Activated CD4-positive, alpha-beta T cell treated with anti-CD3 and anti-CD28 coated beads, Interleukin-2, Interleukin-6, amounts not matched to agents 100 ng/mL and 50 ng/mL, durations not matched to agents 16 hours and 8 hours (primary cell): ENCODE data around the gene MARCO.
"Not testable (repeated sequence)": the region's sequence is repeated elsewhere in the genome, so short reads cannot be mapped to it uniquely, and the experiment has no call there.

Source experiments
- DNase-seq: peaks from one replicate; pipeline ENCODE4 v3.0.0-alpha.2; 2020

Gene MARCO

GRCh38 chr2:118975133-118975532 lies 33.1 kb downstream of the MARCO start:
- DNase-seq = no peak

- no peak for DNase-seq
These were observed 36.1 kb downstream of the MARCO start for GRCh38 chr2:118978064-118978463.

- no peak for DNase-seq
These were observed 37.3 kb downstream of the MARCO start for GRCh38 chr2:118979152-118979861.

GRCh38 chr2:118980022-118980421 lies 38.0 kb downstream of the MARCO start:
- no peak for DNase-seq

GRCh38 chr2:118980573-118980972 lies 38.6 kb downstream of the MARCO start:
- no peak for DNase-seq

- no peak for DNase-seq
These were observed 39.6 kb downstream of the MARCO start for GRCh38 chr2:118981632-118982031.

- DNase-seq = no peak
These were observed 40.0 kb downstream of the MARCO start for GRCh38 chr2:118982039-118982438.

GRCh38 chr2:118983133-118983532 lies 41.1 kb downstream of the MARCO start:
- no peak for DNase-seq

GRCh38 chr2:118983915-118984314 lies 41.9 kb downstream of the MARCO start:
- no peak for DNase-seq

GRCh38 chr2:118986738-118987137 lies 44.7 kb downstream of the MARCO start:
- no peak for DNase-seq

GRCh38 chr2:118987886-118988285 lies 45.9 kb downstream of the MARCO start:
- DNase-seq = no peak

GRCh38 chr2:118988706-118989105 lies 46.7 kb downstream of the MARCO start:
- no peak for DNase-seq

- DNase-seq = no peak
These were observed 47.5 kb downstream of the MARCO start for GRCh38 chr2:118989481-118989880.

GRCh38 chr2:118990757-118991545 lies 49.0 kb downstream of the MARCO start:
- DNase-seq = no peak

- no peak for DNase-seq
These were observed 49.6 kb downstream of the MARCO start for GRCh38 chr2:118991554-118991953.

- peak; percentile 27 for DNase-seq
These were observed 50.9 kb downstream of the MARCO start for GRCh38 chr2:118992740-118993391.

GRCh38 chr2:118993392-118993752 lies 51.4 kb downstream of the MARCO start:
- no peak for DNase-seq

GRCh38 chr2:118994172-118994700 lies 52.2 kb downstream of the MARCO start:
- DNase-seq = no peak

GRCh38 chr2:118994778-118995177 lies 52.8 kb downstream of the MARCO start:
- no peak for DNase-seq

- DNase-seq = not testable (repeated sequence)
These were observed 61.9 kb downstream of the MARCO start for GRCh38 chr2:119003856-119004255.

GRCh38 chr2:119004602-119005001 lies 62.6 kb downstream of the MARCO start:
- no peak for DNase-seq

GRCh38 chr2:119005051-119005450 lies 63.1 kb downstream of the MARCO start:
- no peak for DNase-seq

GRCh38 chr2:119005555-119005954 lies 63.6 kb downstream of the MARCO start:
- DNase-seq = no peak

GRCh38 chr2:119006441-119006840 lies 64.4 kb downstream of the MARCO start:
- no peak for DNase-seq
